HEK293 (cell line): ENCODE measurements around the gene HIC1.

Experiments used
- EGR2 ChIP-seq: fragments of 450-650 bp; formaldehyde crosslinking; IDR thresholded peaks from 2 replicates; pipeline ENCODE4 v1.5.1; 2016; ENCODE audit warnings: low read depth, missing biosample characterization, missing genetic modification characterization
- INSM2 ChIP-seq: fragments of 450-650 bp; formaldehyde crosslinking; IDR thresholded peaks from 2 replicates; pipeline ENCODE4 v1.5.1; 2016; ENCODE audit warnings: missing biosample characterization, missing genetic modification characterization
- PRDM2 ChIP-seq: fragments of 450-650 bp; formaldehyde crosslinking; IDR thresholded peaks from 2 replicates; pipeline ENCODE4 v1.5.1; 2016; ENCODE audit warnings: missing biosample characterization, missing genetic modification characterization, borderline replicate concordance
- REST ChIP-seq: fragments of 450-650 bp; formaldehyde crosslinking; IDR thresholded peaks from 2 replicates; pipeline ENCODE4 v1.5.1; 2016; ENCODE audit warnings: missing biosample characterization, missing genetic modification characterization
- SALL2 ChIP-seq: fragments of 450-650 bp; formaldehyde crosslinking; IDR thresholded peaks from 2 replicates; pipeline ENCODE4 v1.5.0; 2017; ENCODE audit warnings: missing biosample characterization, mild to moderate bottlenecking, missing genetic modification characterization, borderline replicate concordance
- ZFP41 ChIP-seq: fragments of 450-650 bp; formaldehyde crosslinking; IDR thresholded peaks from 2 replicates; pipeline ENCODE4 v1.5.1; 2016; ENCODE audit warnings: missing biosample characterization, missing genetic modification characterization, borderline replicate concordance
- ZFP69B ChIP-seq: fragments of 450-650 bp; formaldehyde crosslinking; IDR thresholded peaks from 2 replicates; pipeline ENCODE4 v1.5.1; 2016; ENCODE audit warnings: missing biosample characterization, missing genetic modification characterization
- ZNF121 ChIP-seq: fragments of 450-650 bp; formaldehyde crosslinking; IDR thresholded peaks from 2 replicates; pipeline ENCODE4 v1.5.1; 2016; ENCODE audit warnings: missing biosample characterization, missing genetic modification characterization
- ZNF214 ChIP-seq: fragments of 450-650 bp; formaldehyde crosslinking; IDR thresholded peaks from 2 replicates; pipeline ENCODE4 v1.5.1; 2017; ENCODE audit warnings: missing biosample characterization, mild to moderate bottlenecking, missing genetic modification characterization, borderline replicate concordance
- ZNF223 ChIP-seq: fragments of 450-650 bp; formaldehyde crosslinking; IDR thresholded peaks from 2 replicates; pipeline ENCODE4 v1.5.1; 2016; ENCODE audit warnings: missing biosample characterization, missing genetic modification characterization
- ZNF274 ChIP-seq, 2 experiments: fragments of 200-500 bp in 1 of 2; fragments of 450-650 bp in 1 of 2; sonication (Bioruptor generic) in 1 of 2; formaldehyde crosslinking in 1 of 2; IDR thresholded peaks; 2 replicates each; pipeline versions ENCODE4 v1.5.1 to v1.6.1; 2014 to 2016; ENCODE audit warnings: borderline replicate concordance in 1 of 2, inconsistent platforms in 1 of 2, low read length in 1 of 2, missing biosample characterization in 1 of 2, missing genetic modification characterization in 1 of 2
- ZNF335 ChIP-seq: fragments of 450-650 bp; formaldehyde crosslinking; conservative IDR thresholded peaks from 2 replicates; pipeline ENCODE4 v1.5.1; 2016; ENCODE audit warnings: missing biosample characterization, missing genetic modification characterization
- ZNF366 ChIP-seq: fragments of 450-650 bp; formaldehyde crosslinking; conservative IDR thresholded peaks from 2 replicates; pipeline ENCODE4 v1.5.1; 2016; ENCODE audit warnings: missing biosample characterization, missing genetic modification characterization
- ZNF394 ChIP-seq: fragments of 450-650 bp; formaldehyde crosslinking; IDR thresholded peaks from 2 replicates; pipeline ENCODE4 v1.5.1; 2016; ENCODE audit warnings: missing biosample characterization, missing genetic modification characterization, mild to moderate bottlenecking, moderate library complexity, borderline replicate concordance
- ZNF426 ChIP-seq: fragments of 450-650 bp; formaldehyde crosslinking; IDR thresholded peaks from 2 replicates; pipeline ENCODE4 v1.5.1; 2017; ENCODE audit warnings: missing biosample characterization, missing genetic modification characterization, mild to moderate bottlenecking, inconsistent platforms, moderate library complexity
- ZNF510 ChIP-seq: fragments of 450-650 bp; formaldehyde crosslinking; IDR thresholded peaks from 2 replicates; pipeline ENCODE4 v1.5.1; 2018; ENCODE audit warnings: mild to moderate bottlenecking, missing genetic modification characterization, missing biosample characterization; ENCODE audit not compliant: insufficient replicate concordance
- ZNF518A ChIP-seq: fragments of 450-650 bp; formaldehyde crosslinking; conservative IDR thresholded peaks from 2 replicates; pipeline ENCODE4 v1.5.1; 2016; ENCODE audit warnings: low read depth, missing biosample characterization, missing genetic modification characterization
- ZNF555 ChIP-seq: fragments of 450-650 bp; formaldehyde crosslinking; conservative IDR thresholded peaks from 2 replicates; pipeline ENCODE4 v1.5.1; 2017; ENCODE audit warnings: missing biosample characterization, mild to moderate bottlenecking, missing genetic modification characterization, inconsistent platforms
- ZNF580 ChIP-seq: fragments of 450-650 bp; formaldehyde crosslinking; IDR thresholded peaks from 2 replicates; pipeline ENCODE4 v1.5.1; 2016; ENCODE audit warnings: missing biosample characterization, missing genetic modification characterization
- ZSCAN23 ChIP-seq: fragments of 450-650 bp; formaldehyde crosslinking; IDR thresholded peaks from 2 replicates; pipeline ENCODE4 v1.5.1; 2016; ENCODE audit warnings: missing biosample characterization, missing genetic modification characterization
- ZXDB ChIP-seq: fragments of 450-650 bp; formaldehyde crosslinking; IDR thresholded peaks from 2 replicates; pipeline ENCODE4 v1.5.1; 2016; ENCODE audit warnings: missing biosample characterization, missing genetic modification characterization

The HIC1 gene

GRCh38 chr17:2042390-2042847 is 12.5 kb upstream of the HIC1 start (continued):
- TF ChIP-seq ZNF580 (no peak), REST (tag by site-specific recombination) (no peak), ZNF426 (tag by site-specific recombination) (no peak), INSM2 (tag by site-specific recombination) (no peak), ZNF274 (IDR thresholded peaks at IDR 0.05; ENCODE audit: low read length) (no peak), ZNF274 (tag by site-specific recombination; IDR thresholded peaks at IDR 0.05; ENCODE audit: borderline replicate concordance) (no peak), ZNF121 (tag by site-specific recombination) (no peak), ZNF518A (tag by site-specific recombination) (no peak), EGR2 (tag by site-specific recombination) (no peak), ZNF223 (tag by site-specific recombination) (peak; percentile 54; the same call in 1 of the 2 replicates), ZSCAN23 (tag by site-specific recombination) (no peak), ZNF394 (tag by site-specific recombination) (no peak), ZNF335 (tag by site-specific recombination) (peak; percentile 53), ZNF510 (tag by site-specific recombination) (no peak), ZFP41 (no peak), PRDM2 (tag by site-specific recombination) (no peak; the same call in 1 of the 2 replicates), ZXDB (no peak), ZNF214 (tag by site-specific recombination) (no peak), SALL2 (tag by site-specific recombination) (no peak), ZFP69B (tag by site-specific recombination) (no peak), ZNF366 (tag by site-specific recombination) (0 out of 2 replicates have a peak, but pooled peaks have one; percentile 52), ZNF555 (tag by site-specific recombination) (no peak)
